Neural progenitor cell (in vitro differentiated cells): Measurements from ENCODE around the gene TRPV5. TPM values are rescaled to one million over a fixed set of nuclear protein-coding genes. Genes with fewer than 3 reads are reported as not detected.

Source experiments
- DNase-seq: peaks from one replicate; pipeline ENCODE4 v3.0.0-alpha.2; 2016; ENCODE audit warnings: low spot score
- H2AFZ ChIP-seq: fragments of 200-600 bp; sonication (generic); replicated peaks from 2 replicates; pipeline ENCODE4 v1.6.1; 2016; ENCODE audit warnings: antibody characterized with exemption
- H3F3A ChIP-seq: fragments of 200-600 bp; sonication (generic); 2 replicates; pipeline ENCODE4 v1.6.1; 2016; ENCODE audit warnings: antibody characterized with exemption, low read depth
- H3K27ac ChIP-seq: fragments of 200-600 bp; sonication (generic); 2 replicates; pipeline ENCODE4 v1.5.1; 2016; ENCODE audit warnings: mild to moderate bottlenecking
- H3K27me3 ChIP-seq: fragments of 200-600 bp; sonication (generic); 2 replicates; pipeline ENCODE4 v1.6.1; 2016; ENCODE audit warnings: mild to moderate bottlenecking, moderate library complexity
- H3K36me3 ChIP-seq: fragments of 200-600 bp; sonication (generic); 2 replicates; pipeline ENCODE4 v1.5.1; 2016
- H3K4me1 ChIP-seq: fragments of 200-600 bp; sonication (generic); 2 replicates; pipeline ENCODE4 v1.6.1; 2016; ENCODE audit warnings: mixed run types
- H3K4me2 ChIP-seq: fragments of 200-600 bp; sonication (generic); 2 replicates; pipeline ENCODE4 v1.6.1; 2016
- H3K4me3 ChIP-seq: fragments of 200-600 bp; sonication (generic); 2 replicates; pipeline ENCODE4 v1.5.1; 2016
- H3K79me2 ChIP-seq: fragments of 200-600 bp; sonication (generic); 2 replicates; pipeline ENCODE4 v1.6.1; 2016; ENCODE audit warnings: low read depth
- H3K9ac ChIP-seq: fragments of 200-600 bp; sonication (generic); 2 replicates; pipeline ENCODE4 v1.6.1; 2016
- H3K9me3 ChIP-seq: fragments of 200-600 bp; sonication (generic); 2 replicates; pipeline ENCODE4 v1.5.1; 2016; ENCODE audit warnings: low read depth
- H4K20me1 ChIP-seq: fragments of 200-600 bp; sonication (generic); 2 replicates; pipeline ENCODE4 v1.6.1; 2016; ENCODE audit warnings: low read depth
- H3K27ac Mint-ChIP-seq: 3 replicates; pipeline ENCODE4 v1.8.0; 2021; ENCODE audit warnings: mixed read lengths
- H3K27me3 Mint-ChIP-seq: 2 replicates; pipeline ENCODE4 v1.8.0; 2022; ENCODE audit warnings: low read depth, mild to moderate bottlenecking, inconsistent platforms, moderate library complexity, mixed read lengths; ENCODE audit not compliant: insufficient read depth
- H3K36me3 Mint-ChIP-seq: 3 replicates; pipeline ENCODE4 v1.8.0; 2021; ENCODE audit warnings: mixed read lengths
- H3K4me1 Mint-ChIP-seq: 3 replicates; pipeline ENCODE4 v1.8.0; 2021; ENCODE audit warnings: mixed read lengths
- H3K4me3 Mint-ChIP-seq: 3 replicates; pipeline ENCODE4 v1.8.0; 2021; ENCODE audit warnings: mild to moderate bottlenecking, moderate library complexity, mixed read lengths
- H3K9me3 Mint-ChIP-seq: 3 replicates; pipeline ENCODE4 v1.8.0; 2020; ENCODE audit warnings: mixed read lengths
- EZH2 ChIP-seq: fragments of 200-600 bp; sonication (generic); IDR thresholded peaks from 2 replicates; pipeline ENCODE4 v1.6.1; 2017; ENCODE audit warnings: antibody characterized with exemption, mild to moderate bottlenecking, moderate library complexity
- EZH2phosphoT487 ChIP-seq: fragments of 200-600 bp; sonication (generic); IDR thresholded peaks from 2 replicates; pipeline ENCODE4 v1.6.1; 2017; ENCODE audit warnings: antibody characterized with exemption
- total RNA-seq: library from RNA; depleted of rRNA; stranded (reverse); fragments of >200 nt; gene quantifications from 2 replicates; pipeline ENCODE4 v1.2.3, GENCODE V29; 2015; ENCODE audit warnings: low replicate concordance
- TF ChIP-seq, protein P1 (sequence below): fragments of 200-600 bp; sonication (generic); IDR thresholded peaks from 2 replicates; pipeline ENCODE4 v1.5.1; 2017; ENCODE audit warnings: antibody characterized with exemption, mild to moderate bottlenecking

The TRPV5 gene
- total RNA-seq, 1 donor from 2014 or later, result not detected

DNA sequence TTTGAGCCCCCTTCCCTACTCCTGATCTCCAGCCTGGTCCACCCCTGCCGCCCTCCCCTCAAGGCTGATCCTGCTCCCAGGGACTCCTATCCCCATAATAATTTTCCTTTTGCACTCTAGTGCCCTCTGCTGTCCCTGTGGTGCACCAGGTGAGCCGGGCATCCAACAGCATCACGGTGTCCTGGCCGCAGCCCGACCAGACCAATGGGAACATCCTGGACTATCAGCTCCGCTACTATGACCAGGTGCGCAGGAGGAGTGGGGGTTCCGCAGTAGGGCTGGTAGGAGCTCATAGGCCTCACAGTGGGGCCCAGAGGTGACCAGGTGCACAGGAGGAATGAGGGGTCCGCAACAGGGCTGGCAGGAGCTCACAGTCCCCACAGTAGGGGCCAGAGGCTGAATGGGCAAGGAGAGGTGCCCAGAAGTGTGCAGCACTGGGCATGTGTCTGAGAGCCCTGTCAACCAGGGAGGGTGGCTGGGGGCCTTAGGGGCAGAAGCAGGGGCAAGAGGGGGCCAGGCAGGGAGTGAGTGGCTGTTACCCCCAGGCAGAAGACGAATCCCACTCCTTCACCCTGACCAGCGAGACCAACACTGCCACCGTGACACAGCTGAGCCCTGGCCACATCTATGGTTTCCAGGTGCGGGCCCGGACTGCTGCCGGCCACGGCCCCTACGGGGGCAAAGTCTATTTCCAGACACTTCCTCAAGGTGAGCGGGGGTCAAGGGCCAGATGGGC lies 67.0 kb downstream of the TRPV5 start:
- H3F3A ChIP-seq, result no peaks in the 10 kb centered on the region
- peaks cover 7% of the 10 kb centered on the region for H3K27me3 Mint-ChIP-seq
- peak; percentile 64 for DNase-seq
- H3K4me2 ChIP-seq, result no peak overlapping the region
- H4K20me1 ChIP-seq, result no peaks in the 10 kb centered on the region
- H3K4me1 ChIP-seq, result no peaks in the 10 kb centered on the region
- H3K4me1 Mint-ChIP-seq, result peaks cover 2% of the 10 kb centered on the region
- no peak overlapping the region for H3K9ac ChIP-seq
- no peaks in the 10 kb centered on the region for H3K27me3 ChIP-seq
- no peak overlapping the region for H3K4me3 Mint-ChIP-seq
- H3K27ac Mint-ChIP-seq, result no peak overlapping the region
- H3K36me3 ChIP-seq, result no peaks in the 10 kb centered on the region
- peaks cover 3% of the 10 kb centered on the region for H3K36me3 Mint-ChIP-seq
- TF ChIP-seq EZH2phosphoT487, result no peak
- TF ChIP-seq, protein P1, sequence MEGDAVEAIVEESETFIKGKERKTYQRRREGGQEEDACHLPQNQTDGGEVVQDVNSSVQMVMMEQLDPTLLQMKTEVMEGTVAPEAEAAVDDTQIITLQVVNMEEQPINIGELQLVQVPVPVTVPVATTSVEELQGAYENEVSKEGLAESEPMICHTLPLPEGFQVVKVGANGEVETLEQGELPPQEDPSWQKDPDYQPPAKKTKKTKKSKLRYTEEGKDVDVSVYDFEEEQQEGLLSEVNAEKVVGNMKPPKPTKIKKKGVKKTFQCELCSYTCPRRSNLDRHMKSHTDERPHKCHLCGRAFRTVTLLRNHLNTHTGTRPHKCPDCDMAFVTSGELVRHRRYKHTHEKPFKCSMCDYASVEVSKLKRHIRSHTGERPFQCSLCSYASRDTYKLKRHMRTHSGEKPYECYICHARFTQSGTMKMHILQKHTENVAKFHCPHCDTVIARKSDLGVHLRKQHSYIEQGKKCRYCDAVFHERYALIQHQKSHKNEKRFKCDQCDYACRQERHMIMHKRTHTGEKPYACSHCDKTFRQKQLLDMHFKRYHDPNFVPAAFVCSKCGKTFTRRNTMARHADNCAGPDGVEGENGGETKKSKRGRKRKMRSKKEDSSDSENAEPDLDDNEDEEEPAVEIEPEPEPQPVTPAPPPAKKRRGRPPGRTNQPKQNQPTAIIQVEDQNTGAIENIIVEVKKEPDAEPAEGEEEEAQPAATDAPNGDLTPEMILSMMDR, result peak; percentile 69
- no peaks in the 10 kb centered on the region for H3K79me2 ChIP-seq
- H3K9me3 ChIP-seq, result no peaks in the 10 kb centered on the region
- H3K9me3 Mint-ChIP-seq, result no peaks in the 10 kb centered on the region
- H3K4me3 ChIP-seq, result no peak overlapping the region
- no peak overlapping the region for H2AFZ ChIP-seq
- H3K27ac ChIP-seq, result no peak overlapping the region

DNA sequence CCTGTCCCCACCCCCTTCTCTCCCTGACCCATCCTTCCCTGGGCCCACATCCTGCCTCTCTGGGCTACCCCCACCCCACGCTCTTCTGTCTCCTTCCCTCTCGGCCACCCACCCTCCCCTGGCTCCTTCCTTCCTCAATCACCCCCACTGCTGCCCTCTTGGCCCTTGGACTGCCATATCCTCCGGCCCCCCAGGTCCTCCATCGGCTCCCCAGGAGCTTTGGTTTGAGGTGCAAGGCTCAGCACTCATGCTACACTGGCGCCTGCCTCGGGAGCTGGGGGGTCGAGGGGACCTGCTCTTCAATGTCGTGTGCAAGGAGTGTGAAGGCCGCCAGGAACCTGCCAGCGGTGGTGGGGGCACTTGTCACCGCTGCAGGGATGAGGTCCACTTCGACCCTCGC lies 67.8 kb downstream of the TRPV5 start:
- Mint-ChIP-seq H3K4me1 (peaks cover 2% of the 10 kb centered on the region), H3K27ac (no peak overlapping the region), H3K4me3 (no peak overlapping the region), H3K36me3 (peaks cover 3% of the 10 kb centered on the region), H3K27me3 (peaks cover 4% of the 10 kb centered on the region), H3K9me3 (no peaks in the 10 kb centered on the region)
- H3K27ac ChIP-seq, result no peak overlapping the region
- H2AFZ ChIP-seq, result no peak overlapping the region
- no peak for DNase-seq
- no peak overlapping the region for H3K4me2 ChIP-seq
- H3F3A ChIP-seq, result no peaks in the 10 kb centered on the region
- no peak overlapping the region for H3K9ac ChIP-seq
- H3K4me3 ChIP-seq, result no peak overlapping the region
- no peaks in the 10 kb centered on the region for H4K20me1 ChIP-seq
- H3K27me3 ChIP-seq, result no peaks in the 10 kb centered on the region
- no peaks in the 10 kb centered on the region for H3K9me3 ChIP-seq
- H3K4me1 ChIP-seq, result no peaks in the 10 kb centered on the region
- no peaks in the 10 kb centered on the region for H3K36me3 ChIP-seq
- no peaks in the 10 kb centered on the region for H3K79me2 ChIP-seq
- no peak for TF ChIP-seq EZH2

DNA sequence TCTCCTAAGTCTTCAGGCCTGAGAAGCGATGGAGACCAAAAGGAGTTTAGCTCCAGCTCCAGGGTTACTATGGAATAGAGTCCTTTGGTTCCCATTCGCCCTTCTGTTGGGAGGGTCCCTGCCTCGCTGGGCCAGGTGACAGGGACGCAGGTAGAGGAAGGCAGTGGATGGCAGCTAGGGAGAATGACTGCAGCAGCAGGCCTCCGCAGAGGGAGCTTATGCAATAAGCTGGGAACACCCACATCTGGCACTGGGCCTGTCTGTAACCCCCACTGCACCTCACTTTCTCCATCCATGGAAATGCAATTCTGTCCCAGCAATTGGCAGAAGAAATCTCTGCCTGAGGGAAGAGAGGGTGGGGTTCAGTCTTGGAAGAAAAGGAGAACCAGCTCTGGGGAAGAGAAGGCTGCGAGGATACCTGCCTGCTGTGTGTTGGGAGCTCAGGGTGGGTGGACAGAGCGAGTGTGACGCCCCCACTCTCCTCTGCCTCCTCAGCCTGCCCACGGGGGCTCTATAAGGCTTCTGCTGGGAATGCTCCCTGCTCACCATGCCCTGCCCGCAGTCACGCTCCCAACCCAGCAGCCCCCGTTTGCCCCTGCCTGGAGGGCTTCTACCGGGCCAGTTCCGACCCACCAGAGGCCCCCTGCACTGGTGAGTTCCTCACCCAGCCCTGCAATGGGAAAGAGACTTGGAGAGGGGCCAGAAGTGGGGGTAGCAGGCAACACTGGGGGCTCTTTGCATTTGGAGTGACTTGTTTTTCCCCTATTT lies 68.4 kb downstream of the TRPV5 start:
- Histone ChIP-seq H3K4me2 (no peak overlapping the region), H4K20me1 (no peaks in the 10 kb centered on the region), H3K9me3 (no peaks in the 10 kb centered on the region), H3K27ac (no peak overlapping the region), H3K4me1 (no peaks in the 10 kb centered on the region), H3K4me3 (no peak overlapping the region), H3K9ac (no peak overlapping the region), H3K27me3 (no peaks in the 10 kb centered on the region), H2AFZ (no peak overlapping the region), H3F3A (no peaks in the 10 kb centered on the region), H3K36me3 (no peaks in the 10 kb centered on the region), H3K79me2 (no peaks in the 10 kb centered on the region)
- DNase-seq, result no peak
- Mint-ChIP-seq H3K9me3 (no peaks in the 10 kb centered on the region), H3K27ac (no peak overlapping the region), H3K36me3 (peaks cover 3% of the 10 kb centered on the region), H3K4me1 (peaks cover 2% of the 10 kb centered on the region), H3K27me3 (peaks cover 3% of the 10 kb centered on the region), H3K4me3 (no peak overlapping the region)
- TF ChIP-seq EZH2 (no peak), EZH2phosphoT487 (no peak)
- TF ChIP-seq, protein P1, result no peak
